H9 (cell line): ENCODE results near the gene VWF. TPM values are rescaled to one million over a fixed set of nuclear protein-coding genes. Genes with fewer than 3 reads are reported as not detected.

ENCODE experiments used
- DNase-seq: peaks from one replicate; pipeline ENCODE4 v3.0.0-alpha.2; 2017
- H2AFZ ChIP-seq: one replicate; pipeline ENCODE4 v1.6.1; 2013; ENCODE audit warnings: mild to moderate bottlenecking, low read length, control low read depth, moderate library complexity
- H2AK5ac ChIP-seq: 2 replicates; pipeline ENCODE4 v1.6.1; 2013; ENCODE audit warnings: low read length, control low read depth, mixed read lengths; ENCODE audit not compliant: insufficient read length
- H2BK120ac ChIP-seq: one replicate; pipeline ENCODE4 v1.6.1; 2013; ENCODE audit warnings: low read depth, mild to moderate bottlenecking, low read length, control low read depth, inconsistent platforms; ENCODE audit not compliant: poor library complexity, severe bottlenecking
- H2BK12ac ChIP-seq: 2 replicates; pipeline ENCODE4 v1.6.1; 2013; ENCODE audit warnings: low read length, control low read depth, mixed read lengths, low read depth; ENCODE audit not compliant: insufficient read length
- H2BK15ac ChIP-seq: 2 replicates; pipeline ENCODE4 v1.6.1; 2013; ENCODE audit warnings: low read depth, low read length, control low read depth
- H2BK20ac ChIP-seq: one replicate; pipeline ENCODE4 v1.6.1; 2013; ENCODE audit warnings: low read depth, mild to moderate bottlenecking, low read length, control low read depth, inconsistent platforms; ENCODE audit not compliant: poor library complexity, severe bottlenecking
- H2BK5ac ChIP-seq: 2 replicates; pipeline ENCODE4 v1.6.1; 2013; ENCODE audit warnings: low read length, control low read depth, mixed read lengths; ENCODE audit not compliant: insufficient read length
- H3K14ac ChIP-seq: 2 replicates; pipeline ENCODE4 v1.6.1; 2013; ENCODE audit warnings: low read length, control low read depth; ENCODE audit not compliant: insufficient read depth
- H3K18ac ChIP-seq: 2 replicates; pipeline ENCODE4 v1.6.1; 2013; ENCODE audit warnings: low read depth, mild to moderate bottlenecking, mixed read lengths, low read length, control low read depth; ENCODE audit not compliant: insufficient read length
- H3K23ac ChIP-seq: 2 replicates; pipeline ENCODE4 v1.6.1; 2013; ENCODE audit warnings: low read length, control low read depth, mixed read lengths, low read depth; ENCODE audit not compliant: insufficient read length
- H3K23me2 ChIP-seq: 2 replicates; pipeline ENCODE4 v1.6.1; 2013; ENCODE audit warnings: low read depth, mild to moderate bottlenecking, mixed read lengths, low read length, control low read depth; ENCODE audit not compliant: insufficient read length, poor library complexity, severe bottlenecking
- H3K27ac ChIP-seq: 2 replicates; pipeline ENCODE4 v1.5.1; 2013; ENCODE audit warnings: low read length, control low read depth, mixed read lengths, low read depth; ENCODE audit not compliant: insufficient read length
- H3K27me3 ChIP-seq: 2 replicates; pipeline ENCODE4 v1.6.1; 2013; ENCODE audit warnings: low read length, control low read depth, inconsistent platforms; ENCODE audit not compliant: insufficient read depth
- H3K4ac ChIP-seq: 2 replicates; pipeline ENCODE4 v1.6.1; 2013; ENCODE audit warnings: low read depth, mild to moderate bottlenecking, control low read depth, inconsistent platforms, low read length, moderate library complexity
- H3K4me1 ChIP-seq: 2 replicates; pipeline ENCODE4 v1.6.1; 2013; ENCODE audit warnings: low read length, control low read depth, inconsistent platforms; ENCODE audit not compliant: insufficient read depth
- H3K4me2 ChIP-seq: 2 replicates; pipeline ENCODE4 v1.6.1; 2013; ENCODE audit warnings: low read length, control low read depth, mixed read lengths; ENCODE audit not compliant: insufficient read length, insufficient read depth
- H3K56ac ChIP-seq: 2 replicates; pipeline ENCODE4 v1.6.1; 2013; ENCODE audit warnings: low read depth, mild to moderate bottlenecking, mixed read lengths, low read length, control low read depth; ENCODE audit not compliant: insufficient read length
- H3K79me1 ChIP-seq: 2 replicates; pipeline ENCODE4 v1.6.1; 2013; ENCODE audit warnings: low read depth, mild to moderate bottlenecking, moderate library complexity, low read length, control low read depth, inconsistent platforms; ENCODE audit not compliant: insufficient read depth, poor library complexity, severe bottlenecking
- H3K79me2 ChIP-seq: 2 replicates; pipeline ENCODE4 v1.6.1; 2013; ENCODE audit warnings: low read length, control low read depth, inconsistent platforms; ENCODE audit not compliant: insufficient read depth
- H3K9ac ChIP-seq: 2 replicates; pipeline ENCODE4 v1.6.1; 2013; ENCODE audit warnings: low read length, control low read depth, mixed read lengths; ENCODE audit not compliant: insufficient read length; ENCODE audit errors: extremely low read depth
- H3K9me3 ChIP-seq: one replicate; pipeline ENCODE4 v1.6.1; 2013; ENCODE audit warnings: low read depth, low read length, inconsistent platforms; ENCODE audit not compliant: control insufficient read depth
- H3T11ph ChIP-seq: one replicate; pipeline ENCODE4 v1.6.1; 2013; ENCODE audit warnings: mild to moderate bottlenecking, low read length, control low read depth, inconsistent platforms
- H4K20me1 ChIP-seq: one replicate; pipeline ENCODE4 v1.6.1; 2013; ENCODE audit not compliant: control insufficient read depth, insufficient read length, insufficient read depth
- H4K5ac ChIP-seq: 2 replicates; pipeline ENCODE4 v1.6.1; 2013; ENCODE audit warnings: low read depth, mild to moderate bottlenecking, mixed read lengths, low read length, control low read depth; ENCODE audit not compliant: insufficient read length
- H4K8ac ChIP-seq: replicated peaks from 2 replicates; pipeline ENCODE4 v1.6.1; 2013; ENCODE audit warnings: low read length, control low read depth, mixed read lengths, low read depth; ENCODE audit not compliant: insufficient read length
- H4K91ac ChIP-seq: 2 replicates; pipeline ENCODE4 v1.6.1; 2013; ENCODE audit warnings: low read depth, mild to moderate bottlenecking, moderate library complexity, mixed read lengths, low read length, control low read depth; ENCODE audit not compliant: insufficient read length
- H3K27ac Mint-ChIP-seq, 3 experiments: 2 replicates in 2 of 3; 3 replicates in 1 of 3; pipeline ENCODE4 v1.8.0; 2020 to 2021; ENCODE audit warnings: mixed read lengths in 3 of 3, mild to moderate bottlenecking in 1 of 3, moderate library complexity in 1 of 3
- H3K27me3 Mint-ChIP-seq: 2 replicates; pipeline ENCODE4 v1.8.0; 2021; ENCODE audit warnings: low read depth, mild to moderate bottlenecking, moderate library complexity, mixed read lengths
- H3K36me3 Mint-ChIP-seq, 3 experiments: 2 replicates in 2 of 3; 3 replicates in 1 of 3; pipeline ENCODE4 v1.8.0; 2020 to 2021; ENCODE audit warnings: low read depth in 3 of 3, mixed read lengths in 3 of 3; ENCODE audit not compliant: insufficient read depth in 1 of 3
- H3K4me1 Mint-ChIP-seq, 2 experiments: 2 replicates each; pipeline ENCODE4 v1.8.0; 2020; ENCODE audit warnings: mixed read lengths in 2 of 2
- H3K4me3 Mint-ChIP-seq, 2 experiments: 2 replicates in 1 of 2; 3 replicates in 1 of 2; pipeline ENCODE4 v1.8.0; 2020 to 2021; ENCODE audit warnings: mild to moderate bottlenecking in 2 of 2, mixed read lengths in 2 of 2, moderate library complexity in 1 of 2
- H3K9me3 Mint-ChIP-seq, 2 experiments: 2 replicates in 1 of 2; 3 replicates in 1 of 2; pipeline ENCODE4 v1.8.0; 2020; ENCODE audit warnings: mild to moderate bottlenecking in 2 of 2, mixed read lengths in 2 of 2, moderate library complexity in 1 of 2
- WGBS: extraction: QIAGEN DNeasy Blood & Tissue Kit; methylation state at CpG from one replicate; pipeline ENCODE4 v1.1.7; 2013; ENCODE audit warnings: missing lambda C conversion rate, low lambda C conversion rate, mixed read lengths; ENCODE audit not compliant: insufficient read length; ENCODE audit errors: extremely low coverage; 5-methylcytosine and 5-hydroxymethylcytosine counted together
- total RNA-seq: library from RNA; stranded (reverse); gene quantifications from 2 replicates; pipeline ENCODE4 v1.2.1, GENCODE V29; 2021
- TF ChIP-seq, protein P1 (sequence below): fragments of 200-600 bp; sonication (generic); conservative IDR thresholded peaks from 3 replicates; pipeline ENCODE4 v1.8.0; 2021; ENCODE audit warnings: antibody characterized with exemption, mild to moderate bottlenecking

Gene VWF
- total RNA-seq, 1 experiment from 2014 or later: 0.17 TPM

DNA sequence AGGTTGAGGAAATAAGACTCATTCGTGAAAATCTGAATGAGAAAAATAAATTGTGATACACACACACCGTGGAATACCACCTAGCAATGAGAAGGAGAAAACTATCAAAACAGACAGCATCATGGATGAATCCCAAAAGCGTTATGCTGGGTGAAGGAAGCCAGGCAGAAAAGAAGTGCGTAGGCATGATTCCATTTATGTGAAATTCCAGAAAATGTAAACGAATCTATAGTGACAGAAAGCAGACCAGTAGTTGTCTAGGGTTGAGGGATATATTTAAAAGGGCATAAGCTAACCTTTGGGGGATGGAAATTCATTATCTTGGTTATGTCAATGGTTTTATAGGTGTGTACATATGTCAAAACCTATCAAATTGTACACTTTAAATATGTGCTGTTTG, 136.9 kb downstream of the VWF start:
- Histone ChIP-seq H2BK5ac (no peak overlapping the region), H3K18ac (no peak overlapping the region), H2BK20ac (no peak overlapping the region), H4K5ac (no peak overlapping the region), H2BK120ac (no peak overlapping the region), H3K14ac (no peak overlapping the region), H3K79me1 (no peaks in the 10 kb centered on the region), H3K4me1 (0 out of 2 replicates have a peak, but pooled peaks cover 2% of the 10 kb centered on the region), H3K9ac (no peak overlapping the region), H3K23me2 (no peaks in the 10 kb centered on the region), H3K79me2 (no peaks in the 10 kb centered on the region), H3K56ac (no peak overlapping the region), H2AFZ (no peak overlapping the region), H2BK15ac (no peak overlapping the region), H3K4me2 (no peak overlapping the region), H3K9me3 (no peaks in the 10 kb centered on the region), H2AK5ac (no peak overlapping the region), H3K4ac (no peak overlapping the region), H3K27ac (no peak overlapping the region), H3T11ph (no peak overlapping the region), H4K20me1 (no peaks in the 10 kb centered on the region), H4K91ac (no peak overlapping the region), H3K23ac (no peak overlapping the region), H4K8ac (no peak overlapping the region), H2BK12ac (no peak overlapping the region), H3K27me3 (no peaks in the 10 kb centered on the region)
- no peaks in the 10 kb centered on the region for H3K36me3 Mint-ChIP-seq
- H3K27ac Mint-ChIP-seq: no peak overlapping the region
- no peaks in the 10 kb centered on the region; the same call in 1 of the 2 replicates for H3K27me3 Mint-ChIP-seq
- WGBS: no CpG with 5 or more reads among the region's 5 CpGs
- TF ChIP-seq, protein P1, sequence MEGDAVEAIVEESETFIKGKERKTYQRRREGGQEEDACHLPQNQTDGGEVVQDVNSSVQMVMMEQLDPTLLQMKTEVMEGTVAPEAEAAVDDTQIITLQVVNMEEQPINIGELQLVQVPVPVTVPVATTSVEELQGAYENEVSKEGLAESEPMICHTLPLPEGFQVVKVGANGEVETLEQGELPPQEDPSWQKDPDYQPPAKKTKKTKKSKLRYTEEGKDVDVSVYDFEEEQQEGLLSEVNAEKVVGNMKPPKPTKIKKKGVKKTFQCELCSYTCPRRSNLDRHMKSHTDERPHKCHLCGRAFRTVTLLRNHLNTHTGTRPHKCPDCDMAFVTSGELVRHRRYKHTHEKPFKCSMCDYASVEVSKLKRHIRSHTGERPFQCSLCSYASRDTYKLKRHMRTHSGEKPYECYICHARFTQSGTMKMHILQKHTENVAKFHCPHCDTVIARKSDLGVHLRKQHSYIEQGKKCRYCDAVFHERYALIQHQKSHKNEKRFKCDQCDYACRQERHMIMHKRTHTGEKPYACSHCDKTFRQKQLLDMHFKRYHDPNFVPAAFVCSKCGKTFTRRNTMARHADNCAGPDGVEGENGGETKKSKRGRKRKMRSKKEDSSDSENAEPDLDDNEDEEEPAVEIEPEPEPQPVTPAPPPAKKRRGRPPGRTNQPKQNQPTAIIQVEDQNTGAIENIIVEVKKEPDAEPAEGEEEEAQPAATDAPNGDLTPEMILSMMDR: no peak
- DNase-seq: no peak
- H3K4me3 Mint-ChIP-seq: no peak overlapping the region
- H3K4me1 Mint-ChIP-seq: peaks cover 18 to 38% of the 10 kb centered on the region in 2 experiments
- no peaks in the 10 kb centered on the region for H3K9me3 Mint-ChIP-seq
